Thoracic aorta (tissue), 2 donors: ENCODE data around the gene RAP1GAP2. TPM values are rescaled to one million over a fixed set of nuclear protein-coding genes. Genes with fewer than 3 reads are reported as not detected.

ENCODE experiments used
- ATAC-seq: fragments of 150-250 bp; one replicate; pipeline ENCODE4 v1.8.0; 2017; ENCODE audit warnings: low read depth; ENCODE audit not compliant: insufficient number of reproducible peaks, low FRiP score
- DNase-seq: peaks from one replicate; pipeline ENCODE4 v3.0.0-alpha.2; 2020; ENCODE audit warnings: low spot score
- H3K27ac ChIP-seq, 2 donors: fragments of 200-600 bp; sonication (generic); 1 replicate in 1 of 2; 2 replicates in 1 of 2; pipeline ENCODE4 v1.5.1; 2016; ENCODE audit warnings: mild to moderate bottlenecking in 2 of 2, moderate library complexity in 2 of 2
- H3K27me3 ChIP-seq: fragments of 200-600 bp; sonication (generic); replicated peaks from 2 replicates; pipeline ENCODE4 v1.6.0; 2016; ENCODE audit warnings: mild to moderate bottlenecking; ENCODE audit not compliant: insufficient read depth
- H3K36me3 ChIP-seq: fragments of 200-600 bp; sonication (generic); one replicate; pipeline ENCODE4 v1.5.1; 2016
- H3K4me1 ChIP-seq, 2 donors: fragments of 200-600 bp; sonication (generic); 1 replicate in 1 of 2; 2 replicates in 1 of 2; pipeline versions ENCODE4 v1.5.1 to v1.6.0; 2016; ENCODE audit warnings: low read depth in 2 of 2, mild to moderate bottlenecking in 1 of 2; ENCODE audit not compliant: control insufficient read depth in 1 of 2
- H3K4me3 ChIP-seq: fragments of 200-600 bp; sonication (generic); 2 replicates; pipeline ENCODE4 v1.5.1; 2016; ENCODE audit warnings: mild to moderate bottlenecking
- H3K9me3 ChIP-seq: fragments of 200-600 bp; sonication (generic); 2 replicates; pipeline ENCODE4 v1.5.1; 2016
- CTCF ChIP-seq: fragments of 200-600 bp; sonication (generic); IDR thresholded peaks from one replicate; pipeline ENCODE4 v1.5.1; 2019; ENCODE audit warnings: antibody characterized with exemption
- total RNA-seq, 2 donors: library from RNA; depleted of rRNA; stranded (reverse); fragments of >200 nt; gene quantifications; one replicate each; pipeline versions ENCODE4 v1.1.0 to v1.2.3, GENCODE V29; 2016

Gene RAP1GAP2
- total RNA-seq, 2 donors from 2014 or later = 10.0 to 12.4 TPM

GRCh38 chr17:2975469-2975958, 179.3 kb downstream of the RAP1GAP2 start:
- Histone ChIP-seq H3K27me3 (no peaks in the 10 kb centered on the region), H3K4me1 (no peaks in the 10 kb centered on the region), H3K9me3 (no peaks in the 10 kb centered on the region), H3K36me3 (no peaks in the 10 kb centered on the region), H3K27ac (no peak overlapping the region), H3K4me3 (no peak overlapping the region)
- no peak for DNase-seq
- no peak for ATAC-seq
- no peak for TF ChIP-seq CTCF

GRCh38 chr17:2977157-2977556, 180.9 kb downstream of the RAP1GAP2 start:
- Histone ChIP-seq H3K9me3 (no peaks in the 10 kb centered on the region), H3K36me3 (no peaks in the 10 kb centered on the region), H3K4me3 (no peak overlapping the region), H3K27ac (no peak overlapping the region), H3K27me3 (no peaks in the 10 kb centered on the region), H3K4me1 (no peaks in the 10 kb centered on the region)
- DNase-seq = no peak
- no peak for TF ChIP-seq CTCF
- ATAC-seq = no peak

- Histone ChIP-seq H3K4me3 (no peak overlapping the region), H3K4me1 (peaks cover 4 to 6% of the 10 kb centered on the region in 2 donors), H3K36me3 (no peaks in the 10 kb centered on the region), H3K27me3 (no peaks in the 10 kb centered on the region), H3K9me3 (no peaks in the 10 kb centered on the region), H3K27ac (no peak overlapping the region)
- DNase-seq = no peak
- no peak for ATAC-seq
- no peak for TF ChIP-seq CTCF
Observed at GRCh38 chr17:2978116-2978515, 181.9 kb downstream of the RAP1GAP2 start.

GRCh38 chr17:2978991-2979390, 182.8 kb downstream of the RAP1GAP2 start:
- peaks cover 4 to 6% of the 10 kb centered on the region in 2 donors for H3K4me1 ChIP-seq
- no peaks in the 10 kb centered on the region for H3K9me3 ChIP-seq
- ATAC-seq (no peak), DNase-seq (no peak)
- TF ChIP-seq CTCF = no peak
- no peak overlapping the region for H3K4me3 ChIP-seq
- no peak overlapping the region for H3K27ac ChIP-seq
- no peaks in the 10 kb centered on the region for H3K36me3 ChIP-seq
- no peaks in the 10 kb centered on the region for H3K27me3 ChIP-seq

- Histone ChIP-seq H3K9me3 (no peaks in the 10 kb centered on the region), H3K36me3 (no peaks in the 10 kb centered on the region), H3K4me3 (no peak overlapping the region), H3K4me1 (peaks cover 4 to 6% of the 10 kb centered on the region in 2 donors), H3K27ac (no peak overlapping the region), H3K27me3 (no peaks in the 10 kb centered on the region)
- no peak for ATAC-seq
- DNase-seq = no peak
- no peak for TF ChIP-seq CTCF
Observed at GRCh38 chr17:2980211-2980903, 184.1 kb downstream of the RAP1GAP2 start.
